ENCODE measurements around the gene DENND2A.

DNA sequence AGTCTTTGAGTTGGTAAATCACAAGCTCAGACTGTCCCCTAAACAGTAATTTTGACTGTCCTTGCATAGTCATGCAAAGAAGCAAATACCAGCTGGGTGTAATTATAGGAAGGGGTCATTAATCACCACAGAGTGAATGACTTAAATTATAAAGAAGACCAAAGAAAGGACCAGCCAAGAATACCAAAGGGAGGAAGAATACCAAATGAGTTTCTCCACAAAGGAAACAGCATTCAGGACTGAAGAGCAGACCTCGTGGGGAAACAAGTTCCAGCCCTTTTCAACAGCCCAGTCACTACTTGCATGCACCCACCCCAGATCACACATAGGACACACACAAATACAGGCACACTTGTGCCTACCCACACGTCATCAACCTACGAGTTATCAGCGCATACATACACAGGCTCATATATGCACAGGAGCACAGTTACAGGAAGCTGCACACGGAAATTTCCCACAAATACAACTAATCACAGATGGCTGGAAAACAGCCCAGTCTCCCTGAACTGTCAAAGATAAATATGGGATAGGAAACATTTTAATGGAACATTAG is 77.6 kb downstream of the DENND2A start:
- TF ChIP-seq, protein P1, sequence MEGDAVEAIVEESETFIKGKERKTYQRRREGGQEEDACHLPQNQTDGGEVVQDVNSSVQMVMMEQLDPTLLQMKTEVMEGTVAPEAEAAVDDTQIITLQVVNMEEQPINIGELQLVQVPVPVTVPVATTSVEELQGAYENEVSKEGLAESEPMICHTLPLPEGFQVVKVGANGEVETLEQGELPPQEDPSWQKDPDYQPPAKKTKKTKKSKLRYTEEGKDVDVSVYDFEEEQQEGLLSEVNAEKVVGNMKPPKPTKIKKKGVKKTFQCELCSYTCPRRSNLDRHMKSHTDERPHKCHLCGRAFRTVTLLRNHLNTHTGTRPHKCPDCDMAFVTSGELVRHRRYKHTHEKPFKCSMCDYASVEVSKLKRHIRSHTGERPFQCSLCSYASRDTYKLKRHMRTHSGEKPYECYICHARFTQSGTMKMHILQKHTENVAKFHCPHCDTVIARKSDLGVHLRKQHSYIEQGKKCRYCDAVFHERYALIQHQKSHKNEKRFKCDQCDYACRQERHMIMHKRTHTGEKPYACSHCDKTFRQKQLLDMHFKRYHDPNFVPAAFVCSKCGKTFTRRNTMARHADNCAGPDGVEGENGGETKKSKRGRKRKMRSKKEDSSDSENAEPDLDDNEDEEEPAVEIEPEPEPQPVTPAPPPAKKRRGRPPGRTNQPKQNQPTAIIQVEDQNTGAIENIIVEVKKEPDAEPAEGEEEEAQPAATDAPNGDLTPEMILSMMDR (IDR thresholded peaks at IDR 0.05): no peak
- TF ChIP-seq POLR2A (IDR thresholded peaks at IDR 0.05): no peak
- TF ChIP-seq POLR2AphosphoS5 (IDR thresholded peaks at IDR 0.05): no peak
